Heart left ventricle (tissue), 13 donors: ENCODE data around the gene PATJ.

Experiments
- CTCF ChIP-seq, 12 donors: fragments of 200-600 bp; sonication (generic) in 4 of 12; IDR thresholded peaks; one replicate each; pipeline versions ENCODE4 v1.5.0 to v1.8.0; 2018 to 2022; ENCODE audit warnings: antibody characterized with exemption in 12 of 12, mild to moderate bottlenecking in 5 of 12
- POLR2A ChIP-seq, 2 donors: fragments of 450-650 bp; IDR thresholded peaks; one replicate each; pipeline ENCODE4 v1.6.1; 2017; ENCODE audit warnings: antibody characterized with exemption in 2 of 2, mild to moderate bottlenecking in 2 of 2, moderate library complexity in 2 of 2
- donor health status: ischemic (EF 13 %, LVEDD 7.1; RV severe dilation, severe dysfunction).
- donor health status: DM: no; HTN: yes; CAD: no.
- donor health status: DM: no; HTN: no; CAD: no.
- donor health status: ischemic (EF 25% LVEDD 6.9; RV normal size, moderate dysfunction).
- donor health status: ischemic (EF 25% LVEDD 5.7; RV mildly dilated, moderate dysfunction).
- donor health status: ischemic (EF 35%, LVEDD 5.7; RV mildly dilated, moderate dysfunction).
- donor health status: nonischemic (EF 11% LVEDD 7.7; RV severe dilation, severe dysfunction).
- donor health status: DM: yes; HTN: yes; CAD: no.
- donor health status: PGD.
- donor health status: ischemic (EF 29% LVEDD 5.4; RV normal size, mild dysfunction).
- donor health status: nonischemic (EF 23%, LVEDD 6.1; RV moderate dilation, normal function).

- no peak for TF ChIP-seq CTCF (IDR thresholded peaks at IDR 0.05)
- TF ChIP-seq POLR2A (IDR thresholded peaks at IDR 0.05), result no peak
Measured at GRCh38 chr1:62003777-62004176, 261.5 kb downstream of the PATJ start.
